Panc1 (cell line): Measurements from ENCODE around the gene BATF2. TPM values are rescaled to one million over a fixed set of nuclear protein-coding genes. Genes with fewer than 3 reads are reported as not detected.

Experiments
- ATAC-seq: fragments of 200-7000 bp; cut with Tn5 transposase; 2 replicates; pipeline ENCODE4 v1.9.1; 2020; ENCODE audit warnings: mild to moderate bottlenecking, moderate library complexity
- BruUV-seq: library from RNA; stranded (reverse); fragments of 400-500 nt; replicated peaks from 2 replicates; lab custom pipeline; 2021; lab: Mats Ljungman, UMichigan
- CTCF ChIA-PET: fragments of 300-600 bp; sonication (Branson Sonifier 250); formaldehyde crosslinking; loops from one replicate; lab custom pipeline; 2022; ENCODE audit warnings: antibody characterized with exemption; lab: Charles Lee
- POLR2A ChIA-PET: fragments of 300-600 bp; sonication (Branson Sonifier 250); formaldehyde crosslinking; loops from one replicate; lab custom pipeline; 2022; ENCODE audit warnings: antibody characterized with exemption; lab: Charles Lee
- DNase-seq: peaks from one replicate; pipeline ENCODE4 v3.0.0-alpha.2; 2010; ENCODE audit warnings: low read depth, low spot score
- H3K27ac ChIP-seq: 2 replicates; pipeline ENCODE4 v1.5.1; 2011; ENCODE audit warnings: mild to moderate bottlenecking, low read length, inconsistent platforms
- H3K27me3 ChIP-seq: fragments of 200-500 bp; sonication (Bioruptor generic); 2 replicates; pipeline ENCODE4 v1.6.0; 2014; ENCODE audit warnings: low read length, inconsistent platforms; ENCODE audit not compliant: control insufficient read depth, insufficient read depth
- H3K36me3 ChIP-seq: fragments of 200-500 bp; sonication (Bioruptor generic); 2 replicates; pipeline ENCODE4 v1.5.1; 2014; ENCODE audit warnings: inconsistent platforms, mild to moderate bottlenecking, low read length, moderate library complexity; ENCODE audit not compliant: control insufficient read depth, insufficient read depth
- H3K4me1 ChIP-seq: 2 replicates; pipeline ENCODE4 v1.5.1; 2011; ENCODE audit warnings: inconsistent platforms, mild to moderate bottlenecking, low read length, moderate library complexity; ENCODE audit not compliant: control insufficient read depth, insufficient read depth
- H3K4me3 ChIP-seq, 2 experiments: 2 replicates each; pipeline ENCODE4 v1.5.1; 2011 to 2012; ENCODE audit warnings: low read depth in 2 of 2, low read length in 2 of 2, mild to moderate bottlenecking in 2 of 2, inconsistent platforms in 1 of 2, moderate library complexity in 1 of 2
- H3K9me3 ChIP-seq: fragments of 200-500 bp; sonication (Bioruptor generic); 2 replicates; pipeline ENCODE4 v1.5.1; 2014; ENCODE audit warnings: low read depth, mild to moderate bottlenecking, inconsistent platforms, low read length, moderate library complexity; ENCODE audit not compliant: control insufficient read depth, insufficient read depth
- POLR2AphosphoS5 ChIP-seq: IDR thresholded peaks from 2 replicates; pipeline ENCODE4 v1.6.1; 2012; ENCODE audit warnings: mild to moderate bottlenecking, low read depth, low read length, moderate library complexity
- REST ChIP-seq, 2 experiments: IDR thresholded peaks; 2 replicates each; pipeline ENCODE4 v1.6.1; 2011 to 2012; ENCODE audit warnings: low read depth in 2 of 2, control low read depth in 1 of 2, low read length in 1 of 2, mild to moderate bottlenecking in 1 of 2, moderate library complexity in 1 of 2; ENCODE audit not compliant: insufficient read depth in 1 of 2
- SIN3A ChIP-seq: IDR thresholded peaks from 2 replicates; pipeline ENCODE4 v1.6.1; 2012; ENCODE audit warnings: low read depth, mild to moderate bottlenecking, low read length, moderate library complexity, borderline replicate concordance; ENCODE audit not compliant: insufficient read depth
- TCF7L2 ChIP-seq: IDR thresholded peaks from 2 replicates; pipeline ENCODE4 v1.6.1; 2011; ENCODE audit warnings: mild to moderate bottlenecking, low read depth, low read length, inconsistent platforms
- in situ Hi-C: cut with HindIII; loops from 2 replicates; pipeline ENCODE4 v1.10.0; 2016; ENCODE audit warnings: low sequenced_read_pairs, low pct_unique_long_range_greater_than_20kb
- intact Hi-C: fragments of 100-400 bp; cut with micrococcal nuclease; formaldehyde crosslinking; loops from one replicate; pipeline ENCODE4 v1.10.0; 2022; ENCODE audit not compliant: unreplicated experiment
- total RNA-seq: library from RNA; stranded (reverse); gene quantifications from one replicate; pipeline ENCODE4 v1.2.1, GENCODE V29; 2021; ENCODE audit not compliant: unreplicated experiment
- TF ChIP-seq, protein P1 (sequence below): fragments of 450-650 bp; IDR thresholded peaks from 2 replicates; pipeline ENCODE4 v1.5.1; 2017; ENCODE audit warnings: mild to moderate bottlenecking

Gene BATF2
- total RNA-seq, 1 experiment from 2014 or later, result 1.6 TPM

GRCh38 chr11:65017937-65018336, 21.2 kb upstream of the BATF2 start:
- ChIA-PET POLR2A (interaction anchor here (0.6 kb wide), 1 partner anchor 19 kb away, joined by 3 read pairs; no protein-coding TSS in a partner anchor), CTCF (interaction anchor here (0.6 to 0.8 kb wide), 2 partner anchors 170 to 187 kb away, joined by 3 to 4 read pairs; no protein-coding TSS in a partner anchor)
- DNase-seq (no peak), ATAC-seq (no peak)
- peaks cover 5% of the 10 kb centered on the region; the same call in 1 of the 2 replicates for H3K4me1 ChIP-seq
- no peak overlapping the region for H3K27ac ChIP-seq
- no peaks in the 10 kb centered on the region for H3K9me3 ChIP-seq
- in situ Hi-C loops (no loop called here), intact Hi-C loops (no loop called here)
- no TSS peak for BruUV-seq
- no peaks in the 10 kb centered on the region for H3K36me3 ChIP-seq
- no peak overlapping the region for H3K4me3 ChIP-seq
- TF ChIP-seq, protein P1, sequence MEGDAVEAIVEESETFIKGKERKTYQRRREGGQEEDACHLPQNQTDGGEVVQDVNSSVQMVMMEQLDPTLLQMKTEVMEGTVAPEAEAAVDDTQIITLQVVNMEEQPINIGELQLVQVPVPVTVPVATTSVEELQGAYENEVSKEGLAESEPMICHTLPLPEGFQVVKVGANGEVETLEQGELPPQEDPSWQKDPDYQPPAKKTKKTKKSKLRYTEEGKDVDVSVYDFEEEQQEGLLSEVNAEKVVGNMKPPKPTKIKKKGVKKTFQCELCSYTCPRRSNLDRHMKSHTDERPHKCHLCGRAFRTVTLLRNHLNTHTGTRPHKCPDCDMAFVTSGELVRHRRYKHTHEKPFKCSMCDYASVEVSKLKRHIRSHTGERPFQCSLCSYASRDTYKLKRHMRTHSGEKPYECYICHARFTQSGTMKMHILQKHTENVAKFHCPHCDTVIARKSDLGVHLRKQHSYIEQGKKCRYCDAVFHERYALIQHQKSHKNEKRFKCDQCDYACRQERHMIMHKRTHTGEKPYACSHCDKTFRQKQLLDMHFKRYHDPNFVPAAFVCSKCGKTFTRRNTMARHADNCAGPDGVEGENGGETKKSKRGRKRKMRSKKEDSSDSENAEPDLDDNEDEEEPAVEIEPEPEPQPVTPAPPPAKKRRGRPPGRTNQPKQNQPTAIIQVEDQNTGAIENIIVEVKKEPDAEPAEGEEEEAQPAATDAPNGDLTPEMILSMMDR, result no peak
- TF ChIP-seq SIN3A (no peak), POLR2AphosphoS5 (no peak)
- H3K27me3 ChIP-seq, result no peaks in the 10 kb centered on the region

DNA sequence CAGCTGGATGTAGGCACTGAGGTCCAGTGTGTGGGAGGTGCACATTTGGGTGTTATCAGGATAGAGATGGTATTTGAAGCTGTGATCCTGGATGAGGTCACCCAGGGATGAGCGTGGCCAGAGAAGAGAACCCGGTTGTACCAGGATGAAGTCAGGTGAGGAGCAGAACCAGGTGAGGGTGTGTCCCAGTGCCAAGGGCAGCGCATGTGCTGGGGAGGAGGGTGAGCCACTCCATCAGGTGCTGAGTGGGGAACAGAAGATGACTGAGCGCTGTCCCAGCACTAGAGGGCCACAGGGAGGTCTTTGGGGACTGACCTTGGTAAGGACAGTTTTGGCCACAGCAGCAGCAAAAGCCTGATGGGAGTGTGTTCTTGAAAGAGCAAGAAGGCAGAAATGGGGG, 19.9 kb upstream of the BATF2 start:
- in situ Hi-C loops, result no loop called here
- TF ChIP-seq REST (IDR thresholded peaks at IDR 0.05; ENCODE audit: insufficient read depth in 1 of 2, low read depth in 2 of 2, low read length in 1 of 2) (no peak), TCF7L2 (no peak), SIN3A (no peak), POLR2AphosphoS5 (no peak)
- TF ChIP-seq, protein P1, result no peak
- CTCF ChIA-PET, result no interaction called here
- ATAC-seq (no peak), DNase-seq (no peak)
- intact Hi-C loops, result no loop called here
- Histone ChIP-seq H3K27me3 (no peaks in the 10 kb centered on the region), H3K27ac (no peak overlapping the region), H3K9me3 (no peaks in the 10 kb centered on the region), H3K36me3 (no peaks in the 10 kb centered on the region), H3K4me3 (no peak overlapping the region), H3K4me1 (peaks cover 7% of the 10 kb centered on the region; the same call in 1 of the 2 replicates)
- POLR2A ChIA-PET, result no interaction called here
- BruUV-seq, result no TSS peak
